Parathyroid adenoma (tissue), 2 donors: ENCODE results near the gene FCGBP.

ENCODE experiments used
- H2AFZ ChIP-seq: fragments of 300-600 bp; sonication (generic); one replicate; pipeline ENCODE4 v1.7.0; 2017; ENCODE audit warnings: antibody characterized with exemption, mild to moderate bottlenecking
- H3K27ac ChIP-seq: fragments of 300-600 bp; sonication (generic); one replicate; pipeline ENCODE4 v1.7.0; 2017
- H3K27me3 ChIP-seq: fragments of 300-600 bp; sonication (generic); one replicate; pipeline ENCODE4 v1.7.0; 2017; ENCODE audit warnings: low read length; ENCODE audit not compliant: control insufficient read depth, insufficient read depth
- H3K36me3 ChIP-seq: fragments of 300-600 bp; sonication (generic); one replicate; pipeline ENCODE4 v1.7.0; 2017; ENCODE audit warnings: low read length; ENCODE audit not compliant: control insufficient read depth, insufficient read depth
- H3K4me1 ChIP-seq: fragments of 300-600 bp; sonication (generic); one replicate; pipeline ENCODE4 v1.7.0; 2017; ENCODE audit warnings: control low read depth
- H3K4me2 ChIP-seq: fragments of 300-600 bp; sonication (generic); one replicate; pipeline ENCODE4 v1.7.0; 2017; ENCODE audit warnings: low read length
- H3K4me3 ChIP-seq: fragments of 300-600 bp; sonication (generic); one replicate; pipeline ENCODE4 v1.7.0; 2017; ENCODE audit warnings: low read depth, low read length
- H3K79me2 ChIP-seq: fragments of 300-600 bp; sonication (generic); one replicate; pipeline ENCODE4 v1.7.0; 2017; ENCODE audit warnings: control low read depth
- H3K9ac ChIP-seq: fragments of 300-600 bp; sonication (generic); one replicate; pipeline ENCODE4 v1.7.0; 2017; ENCODE audit warnings: mild to moderate bottlenecking
- H3K9me3 ChIP-seq: fragments of 300-600 bp; sonication (generic); one replicate; pipeline ENCODE4 v1.7.0; 2017; ENCODE audit warnings: low read length; ENCODE audit not compliant: control insufficient read depth
- CTCF ChIP-seq: fragments of 300-600 bp; sonication (generic); IDR thresholded peaks from one replicate; pipeline ENCODE4 v1.7.0; 2017; ENCODE audit warnings: antibody characterized with exemption, mild to moderate bottlenecking
- donor health status: primary hyperparathyroidism.

Gene FCGBP

DNA sequence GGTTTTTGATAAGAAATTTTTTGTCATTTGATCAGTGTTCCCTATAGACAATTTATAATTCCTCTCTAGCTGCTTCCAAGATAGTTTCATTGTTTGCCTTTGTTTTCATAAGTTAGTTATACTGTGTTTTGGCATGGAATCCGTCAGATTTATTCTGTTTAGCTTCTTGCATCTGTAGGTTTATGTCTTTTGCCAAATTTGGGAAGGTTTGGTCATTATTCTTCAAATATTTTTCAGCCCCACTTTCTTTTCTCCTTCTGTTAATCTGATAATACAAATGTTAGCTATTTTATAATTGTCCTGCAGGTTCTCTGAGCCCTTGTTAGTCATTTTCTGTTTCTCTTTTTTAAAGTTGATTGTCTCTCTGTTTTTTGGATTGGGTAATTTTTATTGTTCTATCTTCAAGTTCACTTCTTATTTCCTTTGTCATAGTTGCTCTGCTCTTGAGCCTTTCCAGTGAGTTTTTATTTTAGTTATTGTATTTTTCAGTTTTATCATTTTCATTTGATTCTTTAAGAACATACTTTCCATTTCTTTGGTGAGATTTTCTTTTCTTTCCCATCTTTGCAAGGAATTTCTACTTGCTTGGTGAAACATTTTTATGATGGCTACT is 5.9 kb upstream of the FCGBP start:
- no peak overlapping the region for H3K4me2 ChIP-seq
- H3K4me3 ChIP-seq: no peak overlapping the region
- no peaks in the 10 kb centered on the region for H3K4me1 ChIP-seq
- H3K36me3 ChIP-seq: no peaks in the 10 kb centered on the region
- no peaks in the 10 kb centered on the region for H3K9me3 ChIP-seq
- no peak overlapping the region for H3K9ac ChIP-seq
- TF ChIP-seq CTCF: no peak
- H3K27ac ChIP-seq: no peak overlapping the region
- no peaks in the 10 kb centered on the region for H3K27me3 ChIP-seq
- H3K79me2 ChIP-seq: no peaks in the 10 kb centered on the region
- H2AFZ ChIP-seq: no peak overlapping the region

DNA sequence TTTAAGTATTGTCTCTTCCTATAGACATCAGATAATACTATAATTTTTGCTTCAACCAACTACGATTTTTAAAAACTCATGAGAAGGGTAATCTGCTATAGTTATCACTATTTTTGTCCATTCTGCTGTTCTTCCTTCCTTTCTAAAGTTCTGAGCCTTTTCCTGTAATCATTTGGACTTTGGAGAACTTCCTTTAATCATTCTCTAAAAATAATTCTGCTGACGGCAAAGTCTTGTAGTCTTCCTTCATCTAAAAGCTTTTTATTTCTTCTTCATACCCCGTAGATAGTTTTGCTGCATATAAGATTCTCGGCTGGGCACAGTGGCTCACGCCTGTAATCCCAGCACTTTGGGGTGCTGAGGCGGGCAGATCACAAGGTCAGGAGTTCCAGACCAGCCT is 5.1 kb upstream of the FCGBP start:
- Histone ChIP-seq H2AFZ (no peak overlapping the region), H3K27me3 (no peaks in the 10 kb centered on the region), H3K36me3 (no peaks in the 10 kb centered on the region), H3K4me1 (no peaks in the 10 kb centered on the region), H3K27ac (no peak overlapping the region), H3K79me2 (no peaks in the 10 kb centered on the region), H3K9me3 (no peaks in the 10 kb centered on the region), H3K4me2 (no peak overlapping the region), H3K4me3 (no peak overlapping the region), H3K9ac (no peak overlapping the region)
- no peak for TF ChIP-seq CTCF

DNA sequence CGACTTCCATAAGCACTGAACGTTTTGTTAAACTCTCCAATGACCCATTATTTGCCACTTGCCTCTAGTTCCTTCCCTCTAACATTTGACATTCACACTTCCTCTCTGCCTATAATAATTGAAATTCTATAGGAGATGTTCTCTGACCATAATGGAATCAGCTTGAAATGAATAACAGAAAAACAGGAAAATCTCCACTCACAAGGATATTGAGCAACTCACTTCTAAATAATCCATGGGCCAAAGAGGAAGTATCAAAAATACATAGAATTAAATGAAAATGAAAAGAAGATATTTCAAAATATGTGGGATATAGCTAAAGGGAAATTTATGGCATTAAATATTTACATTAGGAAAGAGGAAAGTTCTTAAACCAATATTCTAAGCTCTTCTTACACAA is 3.4 kb upstream of the FCGBP start:
- Histone ChIP-seq H3K4me2 (no peak overlapping the region), H3K4me3 (no peak overlapping the region), H3K9me3 (no peaks in the 10 kb centered on the region), H3K36me3 (no peaks in the 10 kb centered on the region), H3K79me2 (no peaks in the 10 kb centered on the region), H3K9ac (no peak overlapping the region), H3K27ac (no peak overlapping the region), H2AFZ (no peak overlapping the region), H3K27me3 (no peaks in the 10 kb centered on the region), H3K4me1 (no peaks in the 10 kb centered on the region)
- no peak for TF ChIP-seq CTCF

- no peak overlapping the region for H3K27ac ChIP-seq
- no peak for TF ChIP-seq CTCF
- no peaks in the 10 kb centered on the region for H3K27me3 ChIP-seq
- no peak overlapping the region for H3K4me2 ChIP-seq
- H3K79me2 ChIP-seq: no peaks in the 10 kb centered on the region
- no peaks in the 10 kb centered on the region for H3K9me3 ChIP-seq
- H2AFZ ChIP-seq: no peak overlapping the region
- H3K36me3 ChIP-seq: no peaks in the 10 kb centered on the region
- no peak overlapping the region for H3K4me3 ChIP-seq
- no peak overlapping the region for H3K9ac ChIP-seq
- H3K4me1 ChIP-seq: no peaks in the 10 kb centered on the region
Observed at GRCh38 chr19:39937094-39937720, 2.8 kb upstream of the FCGBP start.

- Histone ChIP-seq H3K27ac (no peak overlapping the region), H3K36me3 (no peaks in the 10 kb centered on the region), H3K4me1 (no peaks in the 10 kb centered on the region)
Observed at GRCh38 chr19:39936622-39937021, 2.2 kb upstream of the FCGBP start.

More at GRCh38 chr19:39936622-39937021, 2.2 kb upstream of the FCGBP start:
- H3K4me3 ChIP-seq: no peak overlapping the region
- no peak overlapping the region for H2AFZ ChIP-seq
- H3K9ac ChIP-seq: no peak overlapping the region
- no peak for TF ChIP-seq CTCF
- no peaks in the 10 kb centered on the region for H3K9me3 ChIP-seq
- H3K79me2 ChIP-seq: no peaks in the 10 kb centered on the region
- no peak overlapping the region for H3K4me2 ChIP-seq
- no peaks in the 10 kb centered on the region for H3K27me3 ChIP-seq
